Mesodermal cell (in vitro differentiated cells): ENCODE measurements around the gene CLDN5.

Source experiments
- H3K27ac ChIP-seq: 2 replicates; pipeline ENCODE4 v1.7.0; 2013; ENCODE audit warnings: mild to moderate bottlenecking, low read depth, low read length, moderate library complexity; ENCODE audit not compliant: severe bottlenecking
- H3K36me3 ChIP-seq: 2 replicates; pipeline ENCODE4 v1.7.1; 2013; ENCODE audit warnings: mild to moderate bottlenecking, low read length, moderate library complexity; ENCODE audit not compliant: control insufficient read depth, insufficient read depth
- H3K4me1 ChIP-seq: one replicate; pipeline ENCODE4 v1.7.1; 2013; ENCODE audit warnings: mild to moderate bottlenecking, low read length; ENCODE audit not compliant: insufficient read depth, control insufficient read depth, poor library complexity, severe bottlenecking
- H3K4me3 ChIP-seq: 2 replicates; pipeline ENCODE4 v1.7.0; 2013; ENCODE audit warnings: low read length, control low read depth, mild to moderate bottlenecking; ENCODE audit not compliant: insufficient read depth, poor library complexity, severe bottlenecking; ENCODE audit errors: extremely low read depth
- H3K9me3 ChIP-seq: 2 replicates; pipeline ENCODE4 v1.7.1; 2013; ENCODE audit warnings: mild to moderate bottlenecking, low read length, moderate library complexity; ENCODE audit not compliant: control insufficient read depth
- WGBS, 2 experiments: methylation state at CpG; one replicate each; pipeline ENCODE4 v1.1.5; 2013; ENCODE audit warnings: missing lambda C conversion rate in 2 of 2; ENCODE audit not compliant: insufficient coverage in 2 of 2; 5-methylcytosine and 5-hydroxymethylcytosine counted together

The CLDN5 gene

GRCh38 chr22:19530751-19531150, 6.5 kb upstream of the CLDN5 start:
- Histone ChIP-seq H3K27ac (no peak overlapping the region), H3K4me3 (no peak overlapping the region), H3K9me3 (no peaks in the 10 kb centered on the region), H3K36me3 (no peaks in the 10 kb centered on the region), H3K4me1 (no peaks in the 10 kb centered on the region)
- 67 to 80% methylated on average over 1 of the region's 3 CpGs for WGBS, 2 experiments

- WGBS, 2 experiments, result 94 to 100% methylated on average over 2 of the region's 4 CpGs
- no peaks in the 10 kb centered on the region for H3K36me3 ChIP-seq
- no peak overlapping the region for H3K27ac ChIP-seq
- H3K4me3 ChIP-seq, result no peak overlapping the region
- no peaks in the 10 kb centered on the region for H3K9me3 ChIP-seq
- H3K4me1 ChIP-seq, result no peaks in the 10 kb centered on the region
Measured at GRCh38 chr22:19529811-19530210, 5.6 kb upstream of the CLDN5 start.

- Histone ChIP-seq H3K27ac (no peak overlapping the region), H3K4me1 (peaks cover 6% of the 10 kb centered on the region), H3K4me3 (no peak overlapping the region), H3K9me3 (no peaks in the 10 kb centered on the region), H3K36me3 (no peaks in the 10 kb centered on the region)
- WGBS, 2 experiments, result 90 to 92% methylated on average over 16 of the region's 17 CpGs
Measured at GRCh38 chr22:19527861-19528417, 3.7 kb upstream of the CLDN5 start.

- no peak overlapping the region for H3K4me3 ChIP-seq
- peaks cover 6% of the 10 kb centered on the region for H3K4me1 ChIP-seq
- H3K9me3 ChIP-seq, result no peaks in the 10 kb centered on the region
- 96 to 99% methylated on average over 5 of the region's 5 CpGs for WGBS, 2 experiments
- H3K27ac ChIP-seq, result no peak overlapping the region
- H3K36me3 ChIP-seq, result no peaks in the 10 kb centered on the region
Measured at GRCh38 chr22:19527321-19527721, 3.1 kb upstream of the CLDN5 start.

- Histone ChIP-seq H3K4me3 (no peak overlapping the region), H3K9me3 (no peaks in the 10 kb centered on the region), H3K36me3 (no peaks in the 10 kb centered on the region), H3K4me1 (peaks cover 6% of the 10 kb centered on the region), H3K27ac (no peak overlapping the region)
- 82 to 87% methylated on average over 5 to 7 of the region's 7 CpGs for WGBS, 2 experiments
Measured at GRCh38 chr22:19526702-19527111, 2.5 kb upstream of the CLDN5 start.

- Histone ChIP-seq H3K36me3 (no peaks in the 10 kb centered on the region), H3K9me3 (no peaks in the 10 kb centered on the region), H3K4me1 (peaks cover 6% of the 10 kb centered on the region), H3K4me3 (no peak overlapping the region), H3K27ac (no peak overlapping the region)
- 97 to 98% methylated on average over 10 to 11 of the region's 11 CpGs for WGBS, 2 experiments
Measured at GRCh38 chr22:19526076-19526701, 2.0 kb upstream of the CLDN5 start.

GRCh38 chr22:19525666-19526065, 1.5 kb upstream of the CLDN5 start:
- no peaks in the 10 kb centered on the region for H3K9me3 ChIP-seq
- WGBS, 2 experiments, result 100% methylated on average over 1 of the region's 3 CpGs
- peaks cover 6% of the 10 kb centered on the region for H3K4me1 ChIP-seq
- H3K4me3 ChIP-seq, result no peak overlapping the region
- no peak overlapping the region for H3K27ac ChIP-seq
- peaks cover 3% of the 10 kb centered on the region for H3K36me3 ChIP-seq

GRCh38 chr22:19525116-19525660, 978 bp upstream of the CLDN5 start:
- no peaks in the 10 kb centered on the region for H3K9me3 ChIP-seq
- no peak overlapping the region for H3K27ac ChIP-seq
- WGBS, 2 experiments, result 90 to 91% methylated on average over 14 to 15 of the region's 15 CpGs
- peaks cover 6% of the 10 kb centered on the region for H3K4me1 ChIP-seq
- peaks cover 5% of the 10 kb centered on the region for H3K36me3 ChIP-seq
- H3K4me3 ChIP-seq, result no peak overlapping the region

GRCh38 chr22:19523240-19524169, 705 bp downstream of the CLDN5 start:
- H3K36me3 ChIP-seq, result peaks cover 11% of the 10 kb centered on the region
- peaks cover 6% of the 10 kb centered on the region for H3K4me1 ChIP-seq
- no peaks in the 10 kb centered on the region for H3K9me3 ChIP-seq
- WGBS, 2 experiments, result 2 to 3% methylated on average over 58 to 92 of the region's 99 CpGs
- H3K4me3 ChIP-seq, result peak overlapping the region; percentile 36
- no peak overlapping the region for H3K27ac ChIP-seq

- Histone ChIP-seq H3K36me3 (peaks cover 11% of the 10 kb centered on the region), H3K4me1 (peaks cover 6% of the 10 kb centered on the region), H3K9me3 (no peaks in the 10 kb centered on the region), H3K4me3 (peak overlapping the region; percentile 36), H3K27ac (no peak overlapping the region)
- WGBS, 2 experiments, result 28 to 42% methylated on average over 7 to 8 of the region's 9 CpGs
Measured at GRCh38 chr22:19522881-19523239, 1.4 kb downstream of the CLDN5 start.
